Frontal cortex (tissue), 4 donors: Measurements from ENCODE around the gene GCC2. TPM values are rescaled to one million over a fixed set of nuclear protein-coding genes. Genes with fewer than 3 reads are reported as not detected.
"Not testable (repeated sequence)": the region's sequence is repeated elsewhere in the genome, so short reads cannot be mapped to it uniquely, and the experiment has no call there.

Experiments
- DNase-seq, 2 donors: peaks; one replicate each; pipeline ENCODE4 v3.0.0; 2012; ENCODE audit warnings: low spot score in 2 of 2
- FAIRE-seq: peaks from 2 replicates; lab custom pipeline; 2012; peaks lifted over from hg19 to GRCh38; lab: Jason Lieb, UNC
- small RNA-seq: library from RNA; depleted of rRNA; stranded (forward); fragments of <200 nt; gene quantifications from one replicate; pipeline ENCODE3, GENCODE V24; 2014
- total RNA-seq: library from RNA; depleted of rRNA; stranded (reverse); fragments of >200 nt; gene quantifications from one replicate; pipeline ENCODE4 v1.2.3, GENCODE V29; 2014
- donor health status: control.
- donor health status: control.
- donor health status: control.

GCC2 gene
- total RNA-seq, 1 donor from 2014 or later, result 31.8 TPM

DNA sequence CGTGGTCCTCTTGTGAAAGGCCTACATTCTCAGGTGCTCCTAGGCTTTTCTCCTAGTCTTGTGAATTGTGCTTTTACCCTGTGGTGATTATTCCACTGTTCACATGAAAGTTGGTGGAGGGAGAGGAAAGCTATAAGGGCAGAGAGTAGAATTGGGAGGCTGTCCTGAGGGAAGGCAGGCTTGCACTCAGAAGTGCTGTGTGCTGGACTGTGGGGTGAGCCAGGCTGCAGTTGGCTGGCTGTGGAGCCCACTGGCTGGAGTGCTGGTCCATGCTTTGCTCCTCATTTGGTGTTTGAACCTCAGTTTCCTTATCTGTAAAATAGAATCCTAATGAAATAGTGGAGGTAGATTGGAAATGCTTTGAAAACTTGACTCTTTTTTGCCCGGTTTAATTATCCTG, 106.6 kb downstream of the GCC2 start:
- DNase-seq (no peak), FAIRE-seq (no peak)

DNA sequence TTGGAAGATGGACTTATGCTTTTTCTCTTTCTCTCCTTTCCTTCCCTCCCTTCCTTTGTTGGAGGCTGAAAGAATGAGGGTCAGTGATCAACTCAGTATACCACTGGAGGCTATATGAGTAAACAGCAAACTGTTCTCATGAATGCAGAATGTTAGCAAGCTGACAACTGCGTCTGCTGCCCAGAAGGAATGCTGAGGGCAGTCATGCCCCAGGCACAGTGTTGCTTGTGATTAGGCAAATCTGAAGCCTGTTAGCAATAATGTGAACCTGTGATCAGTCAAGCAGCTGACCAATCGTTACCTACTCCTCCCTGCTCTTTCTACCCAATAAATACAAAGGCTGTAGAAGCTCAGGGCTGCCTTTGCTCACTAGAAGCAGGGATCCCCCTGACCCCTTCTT, 107.6 kb downstream of the GCC2 start:
- FAIRE-seq, result not testable (repeated sequence)

More for the DNA sequence above, 107.6 kb downstream of the GCC2 start:
- DNase-seq, result not testable (repeated sequence)

Small RNA genes lying within 50 kb of the gene (small RNA-seq; reads per million reads assigned to genes)
- not detected for gene SMIM12P1

Other genes with a start within 250 kb of the GCC2 start
- not detected for gene SULT1C3, start 209.2 kb upstream of the GCC2 start, total RNA-seq
- gene SULT1C2, start 160.3 kb upstream of the GCC2 start, total RNA-seq, result 0.41 TPM
- 4.5 TPM for gene SULT1C4, start 71.3 kb upstream of the GCC2 start, total RNA-seq
- gene LIMS1, start 85.3 kb downstream of the GCC2 start, total RNA-seq, result 11.8 TPM